ENCODE measurements around the gene AP1S1.

DNA sequence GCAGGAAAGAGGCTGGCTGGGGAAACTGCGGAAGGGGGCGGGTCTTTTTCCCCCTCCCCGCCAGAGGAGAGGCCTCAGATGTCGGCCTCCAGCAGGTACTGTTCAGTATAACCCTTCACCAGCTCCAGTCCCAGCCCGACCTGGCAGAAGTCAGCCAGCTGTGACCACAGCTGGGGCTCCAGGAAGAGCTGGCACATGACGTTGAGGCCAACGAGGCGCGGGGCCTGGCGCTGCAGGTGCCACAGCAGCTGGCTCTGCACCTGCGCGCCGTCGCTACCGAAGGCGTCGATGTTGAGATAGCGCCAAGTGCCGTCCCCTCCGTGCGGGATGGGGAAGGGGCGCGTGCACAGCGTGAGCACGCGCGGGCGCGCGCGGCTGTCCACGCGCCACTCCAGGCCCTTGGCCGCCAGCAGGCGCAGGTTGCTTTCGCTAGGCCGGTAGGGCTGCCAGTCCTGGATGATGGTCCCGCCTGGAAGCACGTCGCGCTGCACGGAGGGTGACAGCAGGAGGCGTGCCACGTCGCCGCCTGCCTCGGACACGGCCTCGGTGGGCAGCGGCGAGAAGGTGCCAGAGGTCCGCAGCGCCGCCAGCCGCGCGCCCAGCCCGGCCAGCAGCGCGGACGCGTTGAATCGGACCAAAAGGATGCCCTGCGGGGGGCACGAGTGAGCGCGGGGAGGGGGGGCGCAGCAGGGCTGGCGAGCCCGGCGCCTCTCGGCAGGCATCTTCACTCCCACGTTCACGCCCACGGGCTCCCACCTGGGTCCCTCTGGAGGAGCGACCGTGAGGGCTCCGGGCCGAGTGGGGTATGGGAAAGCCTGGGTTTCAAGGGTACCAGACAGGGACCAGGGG lies 18.0 kb downstream of the AP1S1 start:
- TF ChIP-seq, protein P1, sequence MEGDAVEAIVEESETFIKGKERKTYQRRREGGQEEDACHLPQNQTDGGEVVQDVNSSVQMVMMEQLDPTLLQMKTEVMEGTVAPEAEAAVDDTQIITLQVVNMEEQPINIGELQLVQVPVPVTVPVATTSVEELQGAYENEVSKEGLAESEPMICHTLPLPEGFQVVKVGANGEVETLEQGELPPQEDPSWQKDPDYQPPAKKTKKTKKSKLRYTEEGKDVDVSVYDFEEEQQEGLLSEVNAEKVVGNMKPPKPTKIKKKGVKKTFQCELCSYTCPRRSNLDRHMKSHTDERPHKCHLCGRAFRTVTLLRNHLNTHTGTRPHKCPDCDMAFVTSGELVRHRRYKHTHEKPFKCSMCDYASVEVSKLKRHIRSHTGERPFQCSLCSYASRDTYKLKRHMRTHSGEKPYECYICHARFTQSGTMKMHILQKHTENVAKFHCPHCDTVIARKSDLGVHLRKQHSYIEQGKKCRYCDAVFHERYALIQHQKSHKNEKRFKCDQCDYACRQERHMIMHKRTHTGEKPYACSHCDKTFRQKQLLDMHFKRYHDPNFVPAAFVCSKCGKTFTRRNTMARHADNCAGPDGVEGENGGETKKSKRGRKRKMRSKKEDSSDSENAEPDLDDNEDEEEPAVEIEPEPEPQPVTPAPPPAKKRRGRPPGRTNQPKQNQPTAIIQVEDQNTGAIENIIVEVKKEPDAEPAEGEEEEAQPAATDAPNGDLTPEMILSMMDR (IDR thresholded peaks at IDR 0.05): peak; percentile 67
- TF ChIP-seq ZFX (IDR thresholded peaks at IDR 0.05; ENCODE audit: borderline replicate concordance): no peak

Data from 22Rv1 (cell line).